IMR-90 (cell line): ENCODE data around the gene MEGF10. TPM values are rescaled to one million over a fixed set of nuclear protein-coding genes. Genes with fewer than 3 reads are reported as not detected.

ENCODE experiments used
- ATAC-seq: fragments of 200-7000 bp; cut with Tn5 transposase; 2 replicates; pipeline ENCODE4 v1.9.1; 2020; ENCODE audit warnings: low read depth, mild to moderate bottlenecking, moderate library complexity
- BruUV-seq: library from RNA; stranded (reverse); fragments of 400-500 nt; replicated peaks from 2 replicates; lab custom pipeline; 2021; lab: Mats Ljungman, UMichigan
- CTCF ChIA-PET: fragments of 300-600 bp; formaldehyde crosslinking; extraction: SDS; loops from one replicate; lab custom pipeline; 2021; ENCODE audit warnings: antibody characterized with exemption; lab: Yijun Ruan, JAX
- POLR2A ChIA-PET: fragments of 300-600 bp; sonication (Branson Sonifier 250); formaldehyde crosslinking; loops from one replicate; lab custom pipeline; 2022; ENCODE audit warnings: antibody characterized with exemption; ENCODE audit not compliant: unreplicated experiment; lab: Charles Lee
- DNase-seq: peaks from one replicate; pipeline ENCODE4 v3.0.0; 2013
- H2AFZ ChIP-seq: replicated peaks from 2 replicates; pipeline ENCODE3; 2013; ENCODE audit warnings: low read length, mild to moderate bottlenecking; ENCODE audit not compliant: poor library complexity
- H2AK5ac ChIP-seq: 2 replicates; pipeline ENCODE4 v1.6.1; 2013; ENCODE audit warnings: low read depth, low read length, inconsistent platforms
- H2AK9ac ChIP-seq: replicated peaks from 2 replicates; pipeline ENCODE3; 2013; ENCODE audit warnings: mild to moderate bottlenecking, low read depth, low read length, moderate library complexity; ENCODE audit not compliant: poor library complexity
- H2BK120ac ChIP-seq: 2 replicates; pipeline ENCODE4 v1.6.1; 2013; ENCODE audit warnings: low read depth, low read length, inconsistent platforms
- H2BK15ac ChIP-seq: 3 replicates; pipeline ENCODE4 v1.6.1; 2013; ENCODE audit warnings: low read depth, low read length, inconsistent platforms
- H2BK20ac ChIP-seq: 2 replicates; pipeline ENCODE4 v1.6.1; 2013; ENCODE audit warnings: low read depth, mild to moderate bottlenecking, inconsistent platforms, low read length, moderate library complexity
- H2BK5ac ChIP-seq: 2 replicates; pipeline ENCODE4 v1.6.1; 2013; ENCODE audit warnings: mild to moderate bottlenecking, low read depth, low read length, inconsistent platforms; ENCODE audit not compliant: poor library complexity, severe bottlenecking
- H3K14ac ChIP-seq: replicated peaks from 2 replicates; pipeline ENCODE4 v1.6.1; 2013; ENCODE audit warnings: low read depth, low read length, inconsistent platforms
- H3K18ac ChIP-seq: 2 replicates; pipeline ENCODE4 v1.6.1; 2013; ENCODE audit warnings: low read depth, low read length, control low read depth
- H3K23ac ChIP-seq: 2 replicates; pipeline ENCODE4 v1.6.1; 2013; ENCODE audit warnings: low read depth, low read length, inconsistent platforms
- H3K27ac ChIP-seq: 2 replicates; pipeline ENCODE4 v1.5.1; 2013; ENCODE audit warnings: mild to moderate bottlenecking, control low read depth, low read length; ENCODE audit not compliant: insufficient read depth
- H3K27me3 ChIP-seq: 2 replicates; pipeline ENCODE4 v1.6.1; 2013; ENCODE audit warnings: low read length; ENCODE audit not compliant: control insufficient read depth, insufficient read depth
- H3K36me3 ChIP-seq: 2 replicates; pipeline ENCODE4 v1.6.1; 2013; ENCODE audit warnings: low read length, mixed read lengths; ENCODE audit not compliant: control insufficient read depth, insufficient read depth
- H3K4ac ChIP-seq: 2 replicates; pipeline ENCODE4 v1.6.1; 2013; ENCODE audit warnings: low read depth, low read length, inconsistent platforms
- H3K4me1 ChIP-seq: 2 replicates; pipeline ENCODE4 v1.6.1; 2013; ENCODE audit warnings: low read length, mixed read lengths; ENCODE audit not compliant: control insufficient read depth, insufficient read depth
- H3K4me2 ChIP-seq: 2 replicates; pipeline ENCODE4 v1.6.1; 2013; ENCODE audit warnings: low read depth, mild to moderate bottlenecking, control low read depth, low read length, moderate library complexity
- H3K4me3 ChIP-seq: 2 replicates; pipeline ENCODE4 v1.5.1; 2013; ENCODE audit warnings: low read depth, mild to moderate bottlenecking, control low read depth, low read length, moderate library complexity; ENCODE audit not compliant: insufficient read depth
- H3K56ac ChIP-seq: 2 replicates; pipeline ENCODE4 v1.6.1; 2013; ENCODE audit warnings: low read length, inconsistent platforms; ENCODE audit not compliant: insufficient read depth; ENCODE audit errors: extremely low read depth
- H3K79me1 ChIP-seq, 2 experiments: 2 replicates each; pipeline ENCODE4 v1.6.1; 2013; ENCODE audit warnings: low read length in 2 of 2, inconsistent platforms in 1 of 2, low read depth in 1 of 2
- H3K9ac ChIP-seq: 2 replicates; pipeline ENCODE4 v1.6.1; 2013; ENCODE audit warnings: low read depth, low read length, control low read depth
- H3K9me1 ChIP-seq: 2 replicates; pipeline ENCODE4 v1.6.1; 2013; ENCODE audit warnings: low read length, inconsistent platforms; ENCODE audit not compliant: insufficient read depth
- H3K9me3 ChIP-seq: 2 replicates; pipeline ENCODE4 v1.6.1; 2013; ENCODE audit warnings: low read length; ENCODE audit not compliant: control insufficient read depth, insufficient read depth
- H4K20me1 ChIP-seq: 2 replicates; pipeline ENCODE4 v1.6.1; 2013; ENCODE audit warnings: low read length, inconsistent platforms; ENCODE audit not compliant: insufficient read depth
- H4K5ac ChIP-seq: 2 replicates; pipeline ENCODE4 v1.6.1; 2013; ENCODE audit warnings: mild to moderate bottlenecking, low read depth, low read length, control low read depth
- H4K8ac ChIP-seq, 2 experiments: 2 replicates each; pipeline ENCODE4 v1.6.1; 2013; ENCODE audit warnings: low read depth in 2 of 2, low read length in 2 of 2, control low read depth in 1 of 2, inconsistent platforms in 1 of 2
- H4K91ac ChIP-seq: 2 replicates; pipeline ENCODE4 v1.6.1; 2013; ENCODE audit warnings: low read depth, low read length, inconsistent platforms; ENCODE audit not compliant: insufficient read depth
- CEBPB ChIP-seq: IDR thresholded peaks from 2 replicates; pipeline ENCODE4 v1.6.1; 2012; ENCODE audit warnings: low read depth, low read length, improper control_type of control experiment
- WGBS, 2 experiments: methylation state at CpG; one replicate each; pipeline versions ENCODE4 v1.1.5 to v1.1.7; 2013; ENCODE audit warnings: missing lambda C conversion rate in 2 of 2; ENCODE audit not compliant: insufficient read length in 1 of 2; ENCODE audit errors: extremely low coverage in 2 of 2; 5-methylcytosine and 5-hydroxymethylcytosine counted together
- dilution Hi-C: fragments of 300-500 bp; cut with HindIII; formaldehyde crosslinking; loops from one replicate; pipeline ENCODE4 v1.14.3; 2018; ENCODE audit warnings: low sequenced_read_pairs; ENCODE audit not compliant: unreplicated experiment
- in situ Hi-C: fragments of 300-500 bp; cut with MboI; formaldehyde crosslinking; loops from 3 replicates; pipeline ENCODE4 v1.14.3; 2019; ENCODE audit warnings: low sequenced_read_pairs, inconsistent platforms, mixed read lengths
- intact Hi-C: fragments of 100-400 bp; cut with micrococcal nuclease; formaldehyde crosslinking; loops from 2 replicates; pipeline ENCODE4 v1.10.0; 2022
- polyA plus RNA-seq, 3 experiments: library from polyadenylated mRNA; depleted of rRNA; stranded (reverse); fragments of >200 nt; gene quantifications; 2 replicates each; pipeline ENCODE4 v1.2.3, GENCODE V29; 2012; ENCODE audit warnings: low replicate concordance in 1 of 3
- total RNA-seq: library from RNA; depleted of rRNA; stranded (reverse); fragments of >200 nt; gene quantifications from 2 replicates; pipeline ENCODE4 v1.2.3, GENCODE V29; 2012

MEGF10 gene
- total and polyA plus RNA-seq, 2 of the 4 experiments (the other 2 are of a cell fraction) = not detected

- no peaks in the 10 kb centered on the region for H3K79me1 ChIP-seq
- BruUV-seq = no TSS peak
These were observed 144.0 kb downstream of the MEGF10 start for GRCh38 chr5:127434588-127434987.

More at GRCh38 chr5:127434588-127434987, 144.0 kb downstream of the MEGF10 start:
- ChIA-PET CTCF (no interaction called here), POLR2A (no interaction called here)
- WGBS, 2 experiments = 80% methylated on average over 6 of the region's 12 CpGs; no CpG with 5 or more reads in 1 of the 2 experiments
- Histone ChIP-seq H3K14ac (no peak overlapping the region), H3K56ac (no peak overlapping the region), H3K18ac (no peak overlapping the region), H2BK20ac (no peak overlapping the region), H2BK120ac (no peak overlapping the region), H4K20me1 (no peaks in the 10 kb centered on the region), H3K9ac (no peak overlapping the region), H4K91ac (no peak overlapping the region), H3K9me3 (no peaks in the 10 kb centered on the region), H3K27me3 (peaks cover 5% of the 10 kb centered on the region), H3K4me1 (no peaks in the 10 kb centered on the region), H3K4ac (no peak overlapping the region), H3K4me3 (no peak overlapping the region), H3K23ac (no peak overlapping the region), H3K36me3 (no peaks in the 10 kb centered on the region), H4K8ac (no peak overlapping the region), H3K4me2 (no peak overlapping the region), H2AK5ac (no peak overlapping the region), H2BK15ac (no peak overlapping the region), H2BK5ac (no peak overlapping the region), H3K9me1 (no peaks in the 10 kb centered on the region; the same call in 1 of the 2 replicates), H2AFZ (no peak overlapping the region), H2AK9ac (no peak overlapping the region), H3K27ac (no peak overlapping the region), H4K5ac (no peak overlapping the region)
- dilution Hi-C loops (no loop called here), intact Hi-C loops (no loop called here), in situ Hi-C loops (no loop called here)
- TF ChIP-seq CEBPB = no peak
- no peak for DNase-seq
- ATAC-seq = no peak
